Calu3 (cell line): ENCODE data around the gene MAP10. TPM values are rescaled to one million over a fixed set of nuclear protein-coding genes. Genes with fewer than 3 reads are reported as not detected.

ENCODE experiments used
- BruUV-seq: library from RNA; stranded (reverse); fragments of 400-500 nt; replicated peaks from 2 replicates; lab custom pipeline; 2021; lab: Mats Ljungman, UMichigan
- CTCF ChIA-PET: fragments of 300-600 bp; sonication (Branson Sonifier 250); formaldehyde crosslinking; loops from one replicate; lab custom pipeline; 2022; ENCODE audit warnings: antibody characterized with exemption; lab: Charles Lee
- DNase-seq: peaks from one replicate; pipeline ENCODE4 v3.0.0; 2022
- H3K27ac Mint-ChIP-seq: one replicate; pipeline ENCODE4 v1.8.0; 2022; ENCODE audit warnings: mixed read lengths; ENCODE audit not compliant: unreplicated experiment
- H3K27me3 Mint-ChIP-seq: one replicate; pipeline ENCODE4 v1.8.0; 2022; ENCODE audit warnings: mixed read lengths; ENCODE audit not compliant: unreplicated experiment
- H3K36me3 Mint-ChIP-seq: one replicate; pipeline ENCODE4 v1.8.0; 2022; ENCODE audit warnings: mild to moderate bottlenecking, moderate library complexity, mixed read lengths; ENCODE audit not compliant: insufficient read depth, unreplicated experiment
- H3K4me1 Mint-ChIP-seq: one replicate; pipeline ENCODE4 v1.8.0; 2022; ENCODE audit warnings: mild to moderate bottlenecking, low read depth, mixed read lengths; ENCODE audit not compliant: unreplicated experiment
- H3K4me3 Mint-ChIP-seq: one replicate; pipeline ENCODE4 v1.8.0; 2022; ENCODE audit warnings: mild to moderate bottlenecking, low read depth, moderate library complexity, mixed read lengths; ENCODE audit not compliant: unreplicated experiment
- H3K9me3 Mint-ChIP-seq: one replicate; pipeline ENCODE4 v1.8.0; 2022; ENCODE audit warnings: low read depth, mixed read lengths; ENCODE audit not compliant: unreplicated experiment
- intact Hi-C: fragments of 100-400 bp; cut with micrococcal nuclease; formaldehyde crosslinking; loops from one replicate; pipeline ENCODE4 v1.10.0; 2022; ENCODE audit not compliant: unreplicated experiment
- total RNA-seq: library from RNA; stranded (reverse); gene quantifications from 2 replicates; pipeline ENCODE4 v1.2.3, GENCODE V29; 2022
- TF ChIP-seq, protein P1 (sequence below): fragments of 200-600 bp; IDR thresholded peaks from one replicate; pipeline ENCODE4 v1.8.0; 2022; ENCODE audit warnings: antibody characterized with exemption; ENCODE audit not compliant: unreplicated experiment

MAP10 gene
- total RNA-seq, 1 experiment from 2014 or later, result 1.5 TPM

DNA sequence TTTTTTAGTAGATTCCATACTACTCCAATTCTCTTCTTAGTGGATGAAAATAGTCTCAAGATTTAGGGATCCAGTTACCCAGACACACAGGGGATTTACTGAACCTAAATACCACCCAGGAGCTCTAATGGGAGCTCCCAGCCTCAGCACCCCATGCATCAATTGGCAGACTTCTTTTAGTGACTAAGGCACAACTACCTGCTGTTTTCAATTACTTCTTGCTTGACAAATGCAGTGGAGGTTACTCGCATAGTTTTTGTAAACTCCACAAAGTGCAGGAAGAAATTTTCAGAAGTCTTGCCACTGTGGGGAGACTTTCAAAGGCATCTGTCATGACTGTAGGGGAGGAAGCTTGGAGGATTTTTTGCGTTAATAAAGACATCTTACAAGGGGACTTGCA is 35.5 kb upstream of the MAP10 start:
- Mint-ChIP-seq H3K27me3 (peaks cover 8% of the 10 kb centered on the region), H3K4me3 (no peak overlapping the region), H3K9me3 (no peaks in the 10 kb centered on the region), H3K4me1 (peaks cover 19% of the 10 kb centered on the region), H3K27ac (no peak overlapping the region), H3K36me3 (no peaks in the 10 kb centered on the region)
- CTCF ChIA-PET, result no interaction called here
- TF ChIP-seq, protein P1, sequence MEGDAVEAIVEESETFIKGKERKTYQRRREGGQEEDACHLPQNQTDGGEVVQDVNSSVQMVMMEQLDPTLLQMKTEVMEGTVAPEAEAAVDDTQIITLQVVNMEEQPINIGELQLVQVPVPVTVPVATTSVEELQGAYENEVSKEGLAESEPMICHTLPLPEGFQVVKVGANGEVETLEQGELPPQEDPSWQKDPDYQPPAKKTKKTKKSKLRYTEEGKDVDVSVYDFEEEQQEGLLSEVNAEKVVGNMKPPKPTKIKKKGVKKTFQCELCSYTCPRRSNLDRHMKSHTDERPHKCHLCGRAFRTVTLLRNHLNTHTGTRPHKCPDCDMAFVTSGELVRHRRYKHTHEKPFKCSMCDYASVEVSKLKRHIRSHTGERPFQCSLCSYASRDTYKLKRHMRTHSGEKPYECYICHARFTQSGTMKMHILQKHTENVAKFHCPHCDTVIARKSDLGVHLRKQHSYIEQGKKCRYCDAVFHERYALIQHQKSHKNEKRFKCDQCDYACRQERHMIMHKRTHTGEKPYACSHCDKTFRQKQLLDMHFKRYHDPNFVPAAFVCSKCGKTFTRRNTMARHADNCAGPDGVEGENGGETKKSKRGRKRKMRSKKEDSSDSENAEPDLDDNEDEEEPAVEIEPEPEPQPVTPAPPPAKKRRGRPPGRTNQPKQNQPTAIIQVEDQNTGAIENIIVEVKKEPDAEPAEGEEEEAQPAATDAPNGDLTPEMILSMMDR, result no peak
- no peak for DNase-seq
- intact Hi-C loops, result no loop called here
- no TSS peak for BruUV-seq

DNA sequence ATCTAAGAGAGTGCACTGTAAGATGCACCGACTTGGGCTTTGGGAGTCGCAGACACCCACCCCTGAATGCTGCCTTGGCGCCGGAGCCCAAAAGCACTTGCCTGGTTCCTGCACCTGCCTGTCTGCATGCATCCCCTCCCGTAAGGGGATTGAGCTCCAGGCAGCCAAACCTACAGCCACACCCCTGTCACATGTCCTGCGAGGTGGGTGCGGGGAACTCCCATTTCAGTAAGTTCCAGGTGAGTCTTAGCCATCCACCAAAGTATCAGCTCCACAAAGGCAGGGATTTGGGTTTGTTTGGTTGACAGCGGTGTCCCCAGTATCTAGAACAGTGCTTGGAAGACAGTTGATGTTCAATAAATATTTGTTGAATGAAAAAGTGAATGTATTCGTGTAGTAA is 31.5 kb upstream of the MAP10 start:
- CTCF ChIA-PET, result no interaction called here
- Mint-ChIP-seq H3K36me3 (no peaks in the 10 kb centered on the region), H3K27ac (no peak overlapping the region), H3K27me3 (peaks cover 8% of the 10 kb centered on the region), H3K9me3 (no peaks in the 10 kb centered on the region), H3K4me3 (no peak overlapping the region), H3K4me1 (no peaks in the 10 kb centered on the region)
- intact Hi-C loops, result no loop called here
- TF ChIP-seq, protein P1, result no peak
- DNase-seq, result no peak
- BruUV-seq, result no TSS peak

DNA sequence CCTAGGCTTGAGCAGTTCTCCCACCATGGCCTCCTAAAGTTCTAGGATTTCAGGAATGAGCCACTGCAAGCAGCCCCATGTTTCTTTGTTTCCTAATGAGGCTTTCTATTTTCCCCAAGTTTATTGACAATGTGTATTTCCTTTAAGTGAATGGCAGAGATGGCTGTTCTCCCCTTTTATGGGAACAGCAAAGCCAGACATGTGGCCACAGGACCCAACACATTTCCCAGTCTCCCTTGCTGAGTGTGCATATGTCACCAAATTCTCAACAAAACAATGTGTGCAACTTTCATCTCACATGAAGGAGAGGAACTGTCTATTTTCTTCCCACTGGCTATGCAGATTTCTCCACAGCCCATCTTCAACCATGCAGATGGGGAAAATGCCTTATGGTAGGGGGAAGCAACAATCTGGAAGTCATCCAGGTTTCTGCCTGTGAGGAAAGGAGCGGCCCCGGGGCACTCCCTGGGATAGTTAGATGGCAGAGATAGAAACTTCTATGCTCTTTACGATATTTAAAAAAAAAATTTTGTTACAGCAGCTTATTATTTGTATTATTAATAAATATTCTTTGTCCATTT is 28.6 kb upstream of the MAP10 start:
- TF ChIP-seq, protein P1, result no peak
- H3K27ac Mint-ChIP-seq, result no peak overlapping the region
- no peaks in the 10 kb centered on the region for H3K4me1 Mint-ChIP-seq
- intact Hi-C loops, result no loop called here
- no peak overlapping the region for H3K4me3 Mint-ChIP-seq
- H3K27me3 Mint-ChIP-seq, result peaks cover 23% of the 10 kb centered on the region
- no peaks in the 10 kb centered on the region for H3K9me3 Mint-ChIP-seq
- CTCF ChIA-PET, result no interaction called here
- DNase-seq, result no peak
- no peaks in the 10 kb centered on the region for H3K36me3 Mint-ChIP-seq
- BruUV-seq, result no TSS peak

DNA sequence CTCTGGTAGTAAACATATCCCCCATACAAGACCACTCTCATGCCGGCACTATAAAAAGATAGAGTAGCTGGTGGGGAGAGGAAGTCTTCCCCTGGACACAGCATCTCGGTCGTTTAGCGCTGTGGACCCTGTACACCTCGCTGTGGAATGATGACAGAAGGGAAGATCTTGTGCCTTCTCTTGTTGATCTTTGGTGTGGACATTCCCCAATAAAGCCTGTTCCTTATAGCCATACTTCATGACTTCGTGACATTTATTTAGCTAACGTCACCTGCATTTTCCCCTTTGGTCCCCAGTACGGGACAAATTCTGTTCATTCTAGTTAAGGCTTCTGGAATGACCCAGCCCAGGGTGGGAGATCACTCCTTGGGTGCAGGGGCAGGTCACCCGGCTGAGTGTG is 24.9 kb upstream of the MAP10 start:
- Mint-ChIP-seq H3K27ac (no peak overlapping the region), H3K9me3 (no peaks in the 10 kb centered on the region), H3K4me3 (no peak overlapping the region), H3K36me3 (no peaks in the 10 kb centered on the region), H3K27me3 (peaks cover 16% of the 10 kb centered on the region), H3K4me1 (no peaks in the 10 kb centered on the region)
- TF ChIP-seq, protein P1, result no peak
- CTCF ChIA-PET, result no interaction called here
- no TSS peak for BruUV-seq
- DNase-seq, result no peak
- intact Hi-C loops, result no loop called here
